ENCODE results near the gene NRG2. TPM values are rescaled to one million over a fixed set of nuclear protein-coding genes. Genes with fewer than 3 reads are reported as not detected.

Gene NRG2
- total and polyA plus RNA-seq, 2 of the 8 experiments (the other 6 are each of a cell fraction or from before 2014, with no cell fraction given): 0.27 to 0.54 TPM

DNA sequence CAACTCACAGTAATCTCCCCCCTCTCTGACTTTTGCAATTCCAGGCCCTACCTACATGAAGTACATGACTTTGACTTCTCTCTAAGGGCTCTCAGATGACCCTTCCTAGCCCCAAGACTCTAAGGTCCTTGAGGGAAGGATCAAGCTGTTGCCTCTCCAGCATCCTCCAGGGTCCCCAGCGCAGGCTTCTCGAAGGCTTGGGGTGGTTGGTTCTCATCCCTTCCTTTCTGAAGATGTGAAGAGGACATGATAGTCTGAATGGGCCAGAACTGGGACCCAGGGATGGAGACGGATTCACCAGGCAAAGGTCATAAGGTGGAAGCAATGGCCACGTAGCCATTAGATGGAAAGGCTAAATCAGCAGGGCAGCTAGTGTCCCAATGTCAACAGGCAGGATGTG, 86.8 kb downstream of the NRG2 start (continued):
- TF ChIP-seq KDM5A (IDR thresholded peaks at IDR 0.05; ENCODE audit: low read length): no peak

Measured in H1 (cell line).